ENCODE results near the gene GPAM. TPM values are rescaled to one million over a fixed set of nuclear protein-coding genes. Genes with fewer than 3 reads are reported as not detected.

Gene GPAM
- total and polyA plus RNA-seq, 2 of the 8 experiments (the other 6 are each of a cell fraction or from before 2014, with no cell fraction given) = 5.5 to 15.5 TPM

DNA sequence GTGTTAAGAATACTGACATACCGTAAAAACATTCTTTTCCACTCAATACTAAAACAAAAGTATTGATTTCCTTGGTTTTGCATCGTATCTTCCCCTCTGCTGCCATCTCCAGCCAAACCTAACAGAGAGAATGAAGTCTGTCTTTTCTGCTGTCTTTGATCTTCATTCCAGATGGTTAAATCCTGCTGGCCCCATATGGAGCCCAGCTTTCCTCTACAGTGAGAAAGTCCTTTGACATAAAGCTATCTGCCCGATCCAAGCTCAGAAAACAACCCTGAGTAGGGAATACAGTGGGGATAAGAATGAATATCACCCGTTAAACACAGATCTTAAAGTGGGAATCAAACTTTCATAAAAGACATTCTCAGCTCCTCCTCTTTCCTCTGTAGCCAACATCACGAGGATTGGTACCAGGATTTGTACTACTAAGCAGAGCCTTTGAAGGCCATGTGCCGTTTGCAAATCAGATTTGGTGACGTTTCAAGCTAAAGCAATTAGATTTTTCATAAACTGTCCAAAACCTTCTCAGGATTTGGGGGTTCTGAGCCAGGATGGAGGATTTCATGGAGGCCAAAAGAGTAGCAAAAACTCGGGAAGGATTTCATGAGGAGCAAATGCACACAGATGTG, 30.8 kb upstream of the GPAM start:
- Histone ChIP-seq H2AFZ (ENCODE audit: low read length) (no peak overlapping the region), H2BK20ac (ENCODE audit: low read length) (no peak overlapping the region), H3K18ac (ENCODE audit: extremely low read depth, low read length) (no peak overlapping the region), H3K23me2 (ENCODE audit: low read depth, low read length) (no peaks in the 10 kb centered on the region), H4K5ac (ENCODE audit: insufficient read length, low read depth, low read length) (no peak overlapping the region), H3K14ac (ENCODE audit: insufficient read length) (no peak overlapping the region), H3K56ac (replicated peaks; ENCODE audit: insufficient read length, low read depth, low read length) (no peak overlapping the region), H2AK5ac (ENCODE audit: low read depth, low read length) (no peak overlapping the region), H4K8ac (ENCODE audit: extremely low read depth, insufficient read depth, low read length) (no peak overlapping the region), H3K4me3 (ENCODE audit: extremely low read depth in 1 of 4, insufficient read depth in 2 of 4, low read depth in 3 of 4, low read length in 4 of 4) (no peak overlapping the region), H3K36me3 (ENCODE audit: control insufficient read depth in 2 of 4, insufficient read depth in 4 of 4, low read length in 3 of 4) (no peaks in the 10 kb centered on the region), H3K27ac (ENCODE audit: low read depth, low read length) (no peak overlapping the region), H3K23ac (ENCODE audit: insufficient read length) (no peak overlapping the region), H3K4me2 (ENCODE audit: insufficient read depth in 1 of 2, low read depth in 2 of 2, low read length in 2 of 2) (no peak overlapping the region), H3K27me3 (replicated peaks in 1 of 4; ENCODE audit: control insufficient read depth in 3 of 4, extremely low read depth in 1 of 4, insufficient read depth in 3 of 4, low read length in 3 of 4) (no peaks in the 10 kb centered on the region), H3K9me3 (ENCODE audit: insufficient read depth in 2 of 2, low read depth in 1 of 2, low read length in 1 of 2) (no peaks in the 10 kb centered on the region), H3K79me2 (ENCODE audit: control insufficient read depth in 1 of 2, insufficient read depth in 2 of 2, low read length in 2 of 2) (no peaks in the 10 kb centered on the region), H3K4ac (replicated peaks; ENCODE audit: insufficient read length, low read depth, low read length) (no peak overlapping the region), H2BK5ac (ENCODE audit: low read depth, low read length) (no peak overlapping the region), H3K79me1 (ENCODE audit: low read depth, low read length) (no peaks in the 10 kb centered on the region), H2BK15ac (ENCODE audit: low read length) (no peak overlapping the region), H4K91ac (replicated peaks; ENCODE audit: insufficient read length, low read length) (no peak overlapping the region), H3K9ac (replicated peaks in 1 of 4; ENCODE audit: extremely low read depth in 1 of 4, low read depth in 3 of 4, low read length in 3 of 4) (no peak overlapping the region), H2BK120ac (replicated peaks; ENCODE audit: low read depth, low read length) (no peak overlapping the region), H4K20me1 (replicated peaks in 1 of 2; ENCODE audit: control insufficient read depth in 1 of 2, insufficient read depth in 2 of 2, low read length in 2 of 2) (no peaks in the 10 kb centered on the region), H3K4me1 (replicated peaks in 1 of 4; ENCODE audit: control insufficient read depth in 3 of 4, insufficient read depth in 4 of 4, low read length in 3 of 4) (peaks cover 0 to 3% (median 1%) of the 10 kb centered on the region in 4 experiments; a peak in 2 of 7 replicates), H2BK12ac (ENCODE audit: low read depth, low read length) (no peak overlapping the region)
- ChIA-PET CTCF (ENCODE audit: partially characterized antibody) (interaction anchor here (0.8 to 1.0 kb wide), 2 partner anchors 75 to 94 kb away, joined by 3 to 4 read pairs; no protein-coding TSS in a partner anchor), POLR2A (ENCODE audit: partially characterized antibody) (interaction anchor here (1.1 kb wide), 1 partner anchor 8 kb away, joined by 3 read pairs; no protein-coding TSS in a partner anchor)
- DNase-seq (ENCODE audit: low read depth in 1 of 2, low spot score in 2 of 2) = no peak
- FAIRE-seq = no peak
- 90% methylated on average over 8 of the region's 8 CpGs; no CpG with 5 or more reads in 1 of the 2 experiments for WGBS, 2 experiments (ENCODE audit: extremely low coverage in 1 of 2, insufficient coverage in 1 of 2, insufficient read length in 1 of 2, insufficient replicate concordance in 2 of 2, low coverage in 1 of 2, low lambda C conversion rate in 2 of 2, missing lambda C conversion rate in 1 of 2)
- TF ChIP-seq BACH1 (IDR thresholded peaks at IDR 0.05; ENCODE audit: low read length) (no peak), KDM1A (IDR thresholded peaks at IDR 0.05; ENCODE audit: borderline replicate concordance, low read length) (no peak), HDAC2 (IDR thresholded peaks at IDR 0.05; ENCODE audit: borderline replicate concordance in 1 of 2, low read depth in 2 of 2, low read length in 2 of 2) (no peak), SAP30 (IDR thresholded peaks at IDR 0.05; ENCODE audit: insufficient read depth, insufficient replicate concordance, low read length) (no peak), SIRT6 (IDR thresholded peaks at IDR 0.05; ENCODE audit: low read length) (no peak), CTBP2 (IDR thresholded peaks at IDR 0.05; ENCODE audit: borderline replicate concordance, insufficient read depth, insufficient read length, low read length) (no peak), HDAC6 (IDR thresholded peaks at IDR 0.05; ENCODE audit: low read depth, low read length) (no peak), BCL11A (IDR thresholded peaks at IDR 0.05; ENCODE audit: low read depth in 2 of 2, low read length in 2 of 2) (no peak), RBBP5 (IDR thresholded peaks at IDR 0.05; ENCODE audit: borderline replicate concordance, low read depth, low read length) (no peak)
- TF ChIP-seq, protein P1, sequence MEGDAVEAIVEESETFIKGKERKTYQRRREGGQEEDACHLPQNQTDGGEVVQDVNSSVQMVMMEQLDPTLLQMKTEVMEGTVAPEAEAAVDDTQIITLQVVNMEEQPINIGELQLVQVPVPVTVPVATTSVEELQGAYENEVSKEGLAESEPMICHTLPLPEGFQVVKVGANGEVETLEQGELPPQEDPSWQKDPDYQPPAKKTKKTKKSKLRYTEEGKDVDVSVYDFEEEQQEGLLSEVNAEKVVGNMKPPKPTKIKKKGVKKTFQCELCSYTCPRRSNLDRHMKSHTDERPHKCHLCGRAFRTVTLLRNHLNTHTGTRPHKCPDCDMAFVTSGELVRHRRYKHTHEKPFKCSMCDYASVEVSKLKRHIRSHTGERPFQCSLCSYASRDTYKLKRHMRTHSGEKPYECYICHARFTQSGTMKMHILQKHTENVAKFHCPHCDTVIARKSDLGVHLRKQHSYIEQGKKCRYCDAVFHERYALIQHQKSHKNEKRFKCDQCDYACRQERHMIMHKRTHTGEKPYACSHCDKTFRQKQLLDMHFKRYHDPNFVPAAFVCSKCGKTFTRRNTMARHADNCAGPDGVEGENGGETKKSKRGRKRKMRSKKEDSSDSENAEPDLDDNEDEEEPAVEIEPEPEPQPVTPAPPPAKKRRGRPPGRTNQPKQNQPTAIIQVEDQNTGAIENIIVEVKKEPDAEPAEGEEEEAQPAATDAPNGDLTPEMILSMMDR (IDR thresholded peaks at IDR 0.05; ENCODE audit: control extremely low read depth in 1 of 3, insufficient read depth in 1 of 3, low read depth in 1 of 3, low read length in 3 of 3) = no peak

All from H1 (cell line).